ENCODE results near the gene LATS2.
"Not testable (repeated sequence)": the region's sequence is repeated elsewhere in the genome, so short reads cannot be mapped to it uniquely, and the experiment has no call there.

The LATS2 gene

DNA sequence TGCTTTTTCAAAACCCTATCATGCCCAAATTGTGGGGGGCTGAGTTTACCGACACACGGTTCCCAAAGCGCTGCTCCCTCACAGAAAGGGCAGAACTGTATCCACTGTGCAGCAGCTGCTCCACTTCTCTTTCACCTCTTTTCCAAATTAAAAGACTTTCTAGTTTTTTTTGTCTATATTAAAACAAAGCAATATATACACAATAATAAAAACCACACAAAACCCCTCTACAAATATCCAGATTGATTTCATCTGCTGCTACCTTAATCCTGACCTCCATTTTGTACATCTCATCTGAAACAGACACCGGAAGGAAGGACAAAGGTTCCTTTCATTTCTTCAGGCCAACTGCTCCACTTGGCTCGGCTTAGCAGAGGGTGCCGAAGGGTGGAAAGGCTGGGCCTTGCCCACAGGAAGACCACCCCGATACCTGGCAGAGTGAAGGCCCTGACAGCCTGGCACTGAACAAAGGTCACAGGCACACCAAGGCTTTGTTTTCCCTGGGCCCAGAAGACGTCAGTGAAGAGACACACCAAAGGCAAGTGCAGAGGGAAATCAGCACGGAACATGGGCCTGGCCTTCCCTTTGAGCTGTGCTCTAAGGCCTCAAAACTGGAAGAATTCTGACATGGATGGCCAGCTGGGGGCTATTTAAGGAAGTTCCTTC lies 71.6 kb downstream of the LATS2 start:
- DNase-seq, result no peak

DNA sequence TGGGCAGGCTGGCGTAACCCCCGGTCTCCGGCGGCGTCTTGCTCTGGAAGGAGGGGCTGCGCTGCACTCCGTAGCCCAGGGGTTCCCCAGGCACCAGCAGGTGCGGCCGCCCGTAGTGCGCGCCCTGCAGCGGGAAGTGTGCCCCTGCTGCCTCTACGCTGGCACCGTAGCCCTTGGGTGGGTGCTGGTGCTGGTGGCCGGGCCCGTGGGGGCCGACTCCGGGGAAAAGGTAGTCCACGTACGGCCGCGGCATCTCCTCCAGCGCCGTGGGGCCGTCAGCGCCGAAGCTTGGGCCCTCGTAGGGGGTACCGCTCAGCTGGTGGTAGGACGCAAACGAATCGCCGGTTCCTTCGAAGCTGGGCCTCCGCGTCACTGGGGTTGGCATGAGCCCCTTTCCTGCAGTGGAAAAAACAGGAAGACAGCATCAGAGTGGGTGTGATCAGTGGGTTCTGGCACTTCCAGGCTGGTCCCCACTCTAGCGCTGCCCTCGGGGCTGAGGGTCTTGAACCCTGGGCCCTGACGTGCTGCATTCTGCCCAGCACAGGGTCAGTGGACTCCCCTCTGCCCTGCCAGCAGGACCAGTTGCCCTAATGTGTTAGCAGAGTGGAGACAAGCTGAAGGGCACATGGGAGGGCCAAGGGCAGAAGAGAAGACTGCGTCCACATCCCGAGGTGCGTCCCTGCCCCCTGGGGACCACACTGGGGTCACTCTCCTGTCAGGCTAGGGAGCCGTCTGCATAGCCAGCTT lies 72.3 kb downstream of the LATS2 start:
- DNase-seq, result no peak

DNA sequence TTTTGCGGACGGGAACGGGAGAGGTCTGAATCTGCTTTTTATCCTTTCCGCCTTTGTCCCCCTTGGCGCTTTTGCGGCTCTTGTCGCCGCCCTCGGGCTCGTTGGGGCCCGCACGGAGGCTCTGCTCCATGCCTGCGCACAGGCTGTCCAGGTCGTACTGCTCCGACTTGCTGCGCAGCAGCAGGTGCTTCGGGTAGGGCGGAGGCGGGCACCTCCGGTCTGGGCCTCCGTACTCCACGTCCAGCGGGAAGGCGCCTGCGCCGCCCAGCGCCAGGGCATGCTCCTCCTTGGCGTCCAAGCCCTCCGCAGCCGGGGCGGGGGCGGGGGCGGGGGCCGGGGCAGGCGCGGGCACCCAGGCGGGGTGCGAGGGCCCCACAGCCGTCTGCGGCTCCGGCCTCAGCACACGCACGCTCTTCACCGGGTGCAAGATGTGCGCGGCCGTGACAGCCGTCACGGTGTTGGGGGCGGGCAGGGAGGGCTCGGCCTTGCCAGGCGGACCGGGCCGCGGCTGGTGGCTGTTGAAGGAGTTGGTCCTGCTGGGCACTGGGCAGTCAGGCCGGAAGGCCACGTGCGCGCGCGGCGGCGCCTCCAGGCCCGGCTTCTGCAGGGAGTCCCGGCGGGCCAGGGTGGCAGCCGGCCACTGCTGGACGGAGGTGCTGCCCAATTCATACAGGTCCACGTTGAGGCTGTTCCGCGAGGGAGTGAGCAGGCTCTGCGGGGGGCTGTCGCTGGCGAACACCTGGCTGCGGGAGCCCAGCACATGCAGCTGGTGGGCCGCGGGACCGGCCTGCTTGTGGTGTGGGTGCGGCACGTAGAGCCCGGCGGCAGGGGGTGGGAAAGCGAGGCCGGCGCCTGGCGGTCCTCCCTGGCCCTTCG lies 73.1 kb downstream of the LATS2 start:
- no peak for DNase-seq

- DNase-seq, result no peak
These were observed 73.8 kb downstream of the LATS2 start for GRCh38 chr13:20987599-20987998.

- no peak for DNase-seq
These were observed 76.5 kb downstream of the LATS2 start for GRCh38 chr13:20984879-20985278.

DNA sequence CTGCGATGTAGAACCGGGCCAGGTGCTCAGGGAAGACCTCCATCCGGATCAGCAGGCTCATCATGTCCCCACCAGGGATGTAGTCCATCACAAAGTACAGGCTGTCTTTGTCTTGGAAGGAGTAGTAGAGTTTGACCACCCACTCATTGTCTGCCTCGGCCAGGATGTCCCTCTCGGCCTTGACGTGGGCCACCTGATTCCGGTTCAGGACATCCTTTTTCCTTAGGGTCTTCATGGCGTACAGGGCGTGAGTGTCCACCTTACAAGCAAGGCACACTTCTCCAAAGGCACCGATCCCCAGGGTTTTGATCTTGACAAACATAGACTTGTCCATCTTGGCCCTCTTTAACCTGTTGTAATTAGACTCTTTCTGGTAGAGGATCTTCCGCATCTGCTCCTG lies 78.0 kb downstream of the LATS2 start:
- DNase-seq, result no peak

DNA sequence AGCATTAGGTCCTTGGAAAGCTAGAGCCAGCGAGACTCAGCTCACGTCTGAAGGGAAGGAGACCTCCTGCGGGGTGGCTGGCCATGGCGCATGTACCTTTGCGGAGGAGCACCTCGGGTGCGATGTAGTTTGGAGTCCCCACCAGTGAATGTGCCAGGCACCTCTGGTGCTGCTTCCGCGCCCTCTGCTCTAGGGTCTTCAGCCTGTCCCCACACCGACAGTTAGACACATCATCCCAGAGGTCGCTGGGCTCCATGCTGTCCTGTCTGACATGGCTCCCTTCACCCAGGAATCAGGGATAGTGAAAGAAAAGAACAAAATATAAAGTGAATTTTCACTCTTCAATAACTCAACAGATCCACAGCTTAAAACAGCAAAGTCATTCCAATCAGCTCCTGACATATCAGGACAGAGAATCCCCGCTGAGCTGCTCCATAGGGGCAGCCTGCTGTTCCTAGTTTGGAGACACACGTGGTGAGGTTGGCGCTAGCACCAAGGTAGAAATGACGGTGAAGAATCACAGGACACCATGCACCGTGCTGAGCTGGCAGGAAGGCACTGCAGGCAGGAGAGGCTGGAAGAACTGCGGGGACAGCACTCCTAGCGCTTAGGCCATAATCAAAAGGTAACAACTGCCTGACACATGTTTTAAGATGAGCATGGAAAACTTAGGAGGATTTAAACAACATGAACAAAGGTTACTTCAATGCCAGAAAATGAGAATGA lies 79.9 kb downstream of the LATS2 start:
- DNase-seq, result no peak

DNA sequence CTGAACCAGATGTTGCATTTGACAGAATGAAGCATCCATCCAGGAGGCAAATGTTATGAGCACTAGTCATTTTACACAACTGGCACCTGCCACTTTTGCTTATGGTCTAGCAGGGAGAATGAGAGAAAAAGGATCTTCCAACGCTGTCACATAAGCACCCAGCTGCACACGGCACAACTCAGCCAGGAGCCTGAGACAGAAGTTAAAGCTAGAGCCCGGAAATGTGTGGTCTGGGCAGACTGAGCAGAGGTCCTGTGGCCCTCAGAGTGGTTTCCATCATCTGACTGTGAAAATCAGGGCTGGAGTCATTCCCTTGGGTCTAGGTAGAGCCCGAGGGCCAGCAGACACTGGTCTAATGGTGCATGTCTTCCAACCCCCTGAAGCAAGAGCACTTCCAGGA lies 80.5 kb downstream of the LATS2 start:
- DNase-seq, result no peak

DNA sequence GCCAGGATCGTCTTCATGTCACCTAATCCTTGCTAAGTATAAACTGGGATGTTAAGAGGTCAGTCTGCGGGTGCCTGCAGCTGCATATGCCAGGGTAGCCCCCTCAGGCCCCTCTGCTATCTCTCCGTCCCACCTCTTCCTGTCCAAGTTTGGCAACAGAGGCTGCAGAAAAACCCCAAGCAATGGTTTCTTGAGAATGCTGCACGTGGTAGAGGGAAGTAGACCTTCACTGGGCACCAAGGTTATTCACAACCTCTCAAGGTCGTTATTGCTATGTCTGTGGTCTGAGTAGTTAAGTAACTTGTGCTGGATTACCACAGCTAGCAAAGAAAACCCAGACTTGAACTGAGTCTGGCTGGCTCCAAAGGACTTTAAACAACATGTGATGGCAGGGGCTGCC lies 81.0 kb downstream of the LATS2 start:
- DNase-seq, result no peak

GRCh38 chr13:20977394-20977793 lies 84.0 kb downstream of the LATS2 start:
- DNase-seq, result no peak

DNA sequence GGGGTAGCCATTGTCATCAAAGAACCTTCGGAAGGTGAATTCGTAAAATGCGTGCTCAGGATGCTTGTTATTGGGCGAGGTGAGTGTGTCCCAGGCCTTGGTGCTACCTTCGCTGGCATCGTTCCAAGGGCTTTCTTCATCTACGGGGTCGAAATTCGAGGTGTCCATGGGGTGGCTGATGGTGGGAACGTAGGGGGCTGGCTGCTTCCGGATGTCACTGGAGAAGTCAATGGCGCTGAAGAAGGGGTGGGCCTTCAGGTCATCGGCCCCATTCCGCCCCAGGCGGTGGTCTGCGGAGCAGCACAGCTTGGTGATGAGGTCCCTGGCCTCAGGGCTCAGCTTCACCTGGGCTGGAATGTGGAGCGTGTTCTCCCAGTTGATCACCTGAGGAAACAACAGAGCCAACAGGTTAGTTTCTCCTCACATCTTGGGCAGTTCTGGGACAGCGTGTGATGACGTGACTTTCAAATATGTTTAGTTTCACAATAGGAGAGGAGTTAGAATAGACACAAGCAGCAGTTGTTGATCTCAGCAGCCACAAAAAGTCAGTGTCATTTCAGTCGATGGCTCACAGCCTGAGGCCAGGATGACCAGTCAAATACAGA lies 86.3 kb downstream of the LATS2 start:
- no peak for DNase-seq

DNA sequence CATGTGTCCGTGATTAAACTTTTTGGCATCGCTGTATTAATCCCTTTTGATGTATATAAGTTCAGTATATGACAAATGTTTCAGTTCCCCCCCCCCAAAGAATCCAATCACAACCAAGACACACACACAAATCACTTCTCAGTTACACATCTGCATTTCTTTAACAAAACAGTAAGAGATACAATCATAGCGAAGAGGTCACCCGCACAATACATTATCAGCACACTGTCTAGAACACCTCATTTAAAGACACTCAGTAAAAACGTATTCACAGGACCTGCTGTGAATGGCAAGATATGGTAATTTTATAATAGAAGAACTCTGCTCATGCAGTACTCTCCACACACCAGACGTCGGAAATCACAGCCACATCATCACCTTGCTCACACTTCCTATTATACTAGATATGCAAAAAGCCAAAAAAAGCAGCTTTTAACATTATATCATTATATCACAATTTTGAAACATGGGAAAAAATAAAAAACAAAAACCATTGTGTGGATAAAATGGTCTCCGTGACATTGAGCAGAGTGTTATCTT lies 87.4 kb downstream of the LATS2 start:
- DNase-seq, result no peak

DNA sequence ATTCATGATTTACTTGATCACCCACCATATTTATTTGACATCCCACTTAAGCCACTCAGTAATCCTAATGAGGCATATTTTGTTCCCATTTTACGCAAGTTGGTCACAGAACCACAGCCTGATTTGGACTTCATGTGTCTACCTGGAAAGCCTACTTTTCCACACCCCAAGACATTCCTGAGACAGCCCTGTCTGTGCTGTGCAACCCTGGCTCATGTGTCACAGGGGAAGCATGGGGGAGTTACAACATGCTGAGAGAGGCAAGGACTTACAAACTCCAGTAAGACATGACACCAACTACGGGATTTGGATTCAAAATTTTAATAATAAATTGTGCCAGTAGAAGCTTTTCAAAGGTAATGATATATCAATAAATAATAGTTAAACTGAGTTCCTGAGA lies 88.7 kb downstream of the LATS2 start:
- DNase-seq, result no peak

DNA sequence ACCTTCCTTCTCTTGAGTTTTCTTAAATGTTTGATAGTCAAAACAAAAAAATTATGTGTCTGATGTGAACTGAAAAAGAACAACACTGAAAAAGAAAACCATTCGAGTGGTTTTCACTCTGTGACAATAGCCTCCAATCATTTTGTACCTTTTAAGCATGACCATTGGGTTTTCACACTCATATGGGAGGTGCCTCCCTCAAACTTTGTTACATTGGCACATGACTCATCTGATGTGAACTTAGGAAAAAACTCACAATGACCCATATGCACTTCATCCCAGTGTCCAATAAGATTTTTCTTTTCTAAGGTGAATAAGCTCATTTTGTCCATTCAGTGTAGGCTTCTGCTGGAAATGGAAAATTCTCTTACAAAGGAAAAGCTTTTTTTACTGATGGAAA lies 92.2 kb downstream of the LATS2 start:
- DNase-seq, result no peak

DNA sequence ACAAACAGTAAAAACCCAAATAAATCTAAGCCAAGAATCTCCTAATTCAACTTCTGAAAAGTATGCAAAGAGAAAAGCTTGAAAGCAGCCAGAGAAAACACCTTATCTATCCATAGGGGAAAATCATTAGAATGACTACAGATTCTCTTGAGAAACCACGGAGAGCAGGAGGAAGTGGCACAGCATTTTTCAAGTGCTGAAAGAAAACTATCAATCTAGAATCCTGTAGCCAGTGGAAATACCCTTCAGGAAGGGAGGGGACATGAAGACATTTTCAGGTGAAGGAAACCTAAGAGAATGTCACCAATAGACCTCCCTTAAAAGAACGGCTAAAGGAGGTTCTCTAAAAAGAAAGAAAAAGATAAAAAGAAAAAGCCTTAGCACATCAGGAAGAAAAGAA lies 92.6 kb downstream of the LATS2 start:
- DNase-seq, result no peak

- no peak for DNase-seq
These were observed 94.0 kb downstream of the LATS2 start for GRCh38 chr13:20967340-20967739.

DNA sequence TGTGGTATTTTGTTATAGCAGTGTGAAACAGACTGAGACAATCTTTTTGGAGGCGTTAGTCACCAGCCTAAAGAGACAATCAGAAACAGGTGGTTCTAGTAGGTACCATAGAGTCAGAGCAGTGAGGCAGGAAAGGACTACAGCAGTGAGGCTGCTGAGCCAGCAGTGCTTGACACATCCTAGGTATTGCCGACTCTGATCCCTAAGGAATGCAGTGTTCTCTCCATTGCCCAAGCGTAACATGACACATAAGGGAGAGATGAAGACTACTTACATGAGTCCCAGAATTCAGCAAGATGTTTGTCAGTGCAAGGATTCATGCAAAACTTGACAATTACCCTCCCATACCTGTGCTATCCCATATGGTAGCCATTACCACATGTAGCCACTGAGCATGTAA lies 96.5 kb downstream of the LATS2 start:
- no peak for DNase-seq

- DNase-seq, result not testable (repeated sequence)
These were observed 99.7 kb downstream of the LATS2 start for GRCh38 chr13:20961663-20962062.

- no peak for DNase-seq
These were observed 100.6 kb downstream of the LATS2 start for GRCh38 chr13:20960663-20961309.

DNA sequence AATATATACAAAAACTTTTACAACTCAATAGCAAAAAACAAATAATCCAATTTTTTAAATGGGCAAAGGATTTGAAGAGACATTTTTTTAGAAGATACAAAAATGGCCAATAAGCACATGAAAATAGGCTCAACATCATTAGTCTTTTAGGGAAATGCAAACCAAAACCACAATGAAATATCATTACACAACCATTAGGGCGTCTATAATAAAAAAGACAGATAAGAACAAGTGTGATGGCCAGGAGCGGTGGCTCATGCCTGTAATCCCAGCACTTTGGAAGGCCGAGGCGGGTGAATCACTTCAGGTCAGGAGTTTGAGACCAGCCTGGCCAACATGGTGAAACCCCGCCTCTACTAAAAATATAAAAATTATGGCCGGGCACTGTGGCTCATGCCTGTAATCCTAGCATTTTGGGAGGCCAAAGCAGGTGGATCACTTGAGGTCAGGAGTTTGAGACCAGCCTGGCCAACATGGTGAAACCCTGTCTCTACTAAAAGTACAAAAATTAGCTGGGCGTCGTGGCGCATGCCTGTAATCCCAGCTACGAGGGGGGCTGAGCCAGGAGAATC lies 104.3 kb downstream of the LATS2 start:
- not testable (repeated sequence) for DNase-seq

DNA sequence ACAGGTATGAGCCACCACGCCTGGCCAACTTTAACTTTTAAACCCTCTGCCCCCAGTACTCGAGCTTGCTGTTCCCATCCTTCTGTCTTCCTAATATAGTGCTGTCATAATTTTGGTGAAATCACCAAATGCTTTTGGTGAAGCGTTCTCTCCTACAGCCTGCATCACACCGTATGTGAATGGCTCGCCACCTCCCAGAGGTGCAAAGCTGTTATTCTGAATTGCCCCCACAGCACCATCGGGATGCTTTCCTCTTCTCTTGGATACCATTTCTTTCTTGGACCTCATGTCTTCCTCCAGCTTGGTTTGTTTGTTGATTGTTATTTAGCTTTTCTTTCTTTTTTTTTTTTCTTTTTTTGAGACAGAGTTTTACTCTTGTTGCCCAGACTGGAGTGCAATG lies 105.9 kb downstream of the LATS2 start:
- no peak for DNase-seq

Data from CD4-positive, alpha-beta T cell treated with Interleukin-21 for 1 hour (primary cell).